Measurements from ENCODE around the gene TMEM26. TPM values are rescaled to one million over a fixed set of nuclear protein-coding genes. Genes with fewer than 3 reads are reported as not detected.

TMEM26 gene
- total and polyA plus RNA-seq, 9 of the 15 experiments (the other 6 are each of a cell fraction or from before 2014, with no cell fraction given) = not detected

- TF ChIP-seq C11orf30 (IDR thresholded peaks at IDR 0.05; ENCODE audit: low read depth) (peak; percentile 87), STAT5A (IDR thresholded peaks at IDR 0.05; ENCODE audit: borderline replicate concordance, low read length) (peak; percentile 31; the same call in 1 of the 2 replicates), CHD1 (IDR thresholded peaks at IDR 0.05; ENCODE audit: low read length) (no peak), NCOR1 (IDR thresholded peaks at IDR 0.05) (no peak; the same call in 1 of the 2 replicates), EWSR1 (IDR thresholded peaks at IDR 0.05; ENCODE audit: borderline replicate concordance, low read depth, partially characterized antibody) (no peak), TCF3 (CRISPR knock-in tag; IDR thresholded peaks at IDR 0.05) (peak; percentile 60), MEIS2 (IDR thresholded peaks at IDR 0.05; ENCODE audit: partially characterized antibody) (peak; percentile 99), CREB3L1 (IDR thresholded peaks at IDR 0.05; ENCODE audit: borderline replicate concordance, low read depth) (no peak), HDAC8 (tag; IDR thresholded peaks at IDR 0.05) (no peak), TEAD4 (IDR thresholded peaks at IDR 0.05; ENCODE audit: low read length) (peak; percentile 84), TEAD4 (CRISPR knock-in tag; IDR thresholded peaks at IDR 0.05; ENCODE audit: borderline replicate concordance) (no peak), MCM5 (IDR thresholded peaks at IDR 0.05; ENCODE audit: low read depth) (no peak), GTF2A2 (tag; IDR thresholded peaks at IDR 0.05) (no peak), ZNF639 (CRISPR knock-in tag; conservative IDR thresholded peaks at IDR 0.05 in 1 of 2, IDR thresholded peaks at IDR 0.05 in 1 of 2) (0 out of 4 replicates have a peak, but pooled peaks of 1 of the 2 experiments have one; percentile 34), ZNF3 (CRISPR knock-in tag; IDR thresholded peaks at IDR 0.05) (no peak), CC2D1A (IDR thresholded peaks at IDR 0.05) (no peak; the same call in 1 of the 2 replicates), MAFF (IDR thresholded peaks at IDR 0.05; ENCODE audit: low read length) (peak; percentile 78), FOXK2 (conservative IDR thresholded peaks at IDR 0.05 in 1 of 2, IDR thresholded peaks at IDR 0.05 in 1 of 2; ENCODE audit: low read depth in 2 of 2) (0 out of 4 replicates have a peak, but pooled peaks of 1 of the 2 experiments have one; percentile 16), MBD2 (IDR thresholded peaks at IDR 0.05; ENCODE audit: borderline replicate concordance, low read depth) (0 out of 2 replicates have a peak, but pooled peaks have one; percentile 25), ZNF766 (CRISPR knock-in tag; conservative IDR thresholded peaks at IDR 0.05) (peak; percentile 59; the same call in 1 of the 2 replicates), ATF7 (IDR thresholded peaks at IDR 0.05) (peak; percentile 62), BRD9 (IDR thresholded peaks at IDR 0.05; ENCODE audit: low read depth, partially characterized antibody) (no peak), ZEB2 (IDR thresholded peaks at IDR 0.05) (0 out of 2 replicates have a peak, but pooled peaks have one; percentile 40), ZFP36 (IDR thresholded peaks at IDR 0.05; ENCODE audit: low read depth, low read length, partially characterized antibody) (no peak), POLR2B (IDR thresholded peaks at IDR 0.05; ENCODE audit: low read depth, partially characterized antibody) (no peak), GTF2E2 (tag; IDR thresholded peaks at IDR 0.05) (0 out of 2 replicates have a peak, but pooled peaks have one; percentile 31), MYC (IDR thresholded peaks at IDR 0.05; ENCODE audit: low read depth, low read length) (0 out of 2 replicates have a peak, but pooled peaks have one; percentile 29), MYC (CRISPR knock-in tag; IDR thresholded peaks at IDR 0.05; ENCODE audit: borderline replicate concordance, low read depth) (no peak), COPS2 (conservative IDR thresholded peaks at IDR 0.05) (no peak), FIP1L1 (IDR thresholded peaks at IDR 0.05; ENCODE audit: low read depth, low read length, poor library complexity, severe bottlenecking) (no peak)
Observed at GRCh38 chr10:61475449-61475873, 22.3 kb upstream of the TMEM26 start (continued).
